ENCODE data around the gene GPANK1. TPM values are rescaled to one million over a fixed set of nuclear protein-coding genes. Genes with fewer than 3 reads are reported as not detected.

The GPANK1 gene
- total and polyA plus RNA-seq, 2 of the 13 experiments (the other 11 are each of a cell fraction or from before 2014, with no cell fraction given), result 15.4 to 22.8 TPM

DNA sequence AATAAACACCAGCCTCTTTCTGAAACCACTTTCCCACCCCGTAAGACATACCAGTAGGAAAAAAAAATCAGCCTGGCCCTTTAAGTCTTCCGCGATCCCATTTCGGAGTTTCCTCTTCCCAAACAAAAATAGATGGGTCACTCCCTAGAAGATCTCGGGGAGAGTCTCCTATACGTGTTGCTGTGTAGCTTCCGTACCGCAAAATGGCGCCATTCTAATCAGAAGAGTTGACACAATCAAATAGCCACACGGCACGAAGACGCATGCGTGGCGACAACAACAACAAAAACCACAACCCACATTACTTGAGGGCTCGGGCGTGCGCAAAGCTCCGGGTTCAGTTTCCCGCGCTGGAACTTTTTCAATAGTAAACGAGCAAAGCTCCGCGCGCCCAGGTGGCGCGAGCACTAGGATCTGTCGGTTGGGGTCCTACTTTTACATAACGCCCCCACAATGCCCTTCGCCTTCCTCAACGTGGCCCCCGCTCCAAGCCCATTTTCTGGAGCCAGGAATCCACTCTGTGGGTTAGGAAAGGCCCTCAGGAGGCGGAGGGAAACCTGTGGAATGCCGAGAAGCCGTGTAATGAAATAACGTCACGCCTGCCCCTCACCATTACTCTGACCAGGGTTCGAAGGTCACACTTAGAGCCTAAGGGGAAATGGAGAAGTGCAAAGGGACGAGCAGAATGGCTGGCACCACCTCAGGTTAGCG lies at the start of gene GPANK1 (continued):
- TF ChIP-seq ZBTB8A (CRISPR knock-in tag; IDR thresholded peaks at IDR 0.05; ENCODE audit: borderline replicate concordance, low read depth), result no peak
- peak; percentile 25; the same call in 1 of the 2 replicates for TF ChIP-seq MAFF (IDR thresholded peaks at IDR 0.05; ENCODE audit: low read depth, low read length)
- TF ChIP-seq ZNF761 (CRISPR knock-in tag; conservative IDR thresholded peaks at IDR 0.05), result no peak; the same call in 1 of the 2 replicates
- TF ChIP-seq ISX (CRISPR knock-in tag; conservative IDR thresholded peaks at IDR 0.05), result no peak
- no peak for TF ChIP-seq RAD51 (IDR thresholded peaks at IDR 0.05; ENCODE audit: borderline replicate concordance)
- TF ChIP-seq SOX13 (IDR thresholded peaks at IDR 0.05), result no peak
- TF ChIP-seq SOX13 (CRISPR knock-in tag; conservative IDR thresholded peaks at IDR 0.05 in 1 of 2, IDR thresholded peaks at IDR 0.05 in 1 of 2), result peak in 1 of 2 experiments; percentile 14; a peak in 2 of 4 replicates
- 0 out of 2 replicates have a peak, but pooled peaks have one; percentile 0 for TF ChIP-seq SP2 (CRISPR knock-in tag; IDR thresholded peaks at IDR 0.05)
- no peak for TF ChIP-seq ZNF484 (CRISPR knock-in tag; IDR thresholded peaks at IDR 0.05; ENCODE audit: borderline replicate concordance, low read depth)
- TF ChIP-seq KDM1A (CRISPR knock-in tag; IDR thresholded peaks at IDR 0.05), result no peak
- TF ChIP-seq, protein P1, sequence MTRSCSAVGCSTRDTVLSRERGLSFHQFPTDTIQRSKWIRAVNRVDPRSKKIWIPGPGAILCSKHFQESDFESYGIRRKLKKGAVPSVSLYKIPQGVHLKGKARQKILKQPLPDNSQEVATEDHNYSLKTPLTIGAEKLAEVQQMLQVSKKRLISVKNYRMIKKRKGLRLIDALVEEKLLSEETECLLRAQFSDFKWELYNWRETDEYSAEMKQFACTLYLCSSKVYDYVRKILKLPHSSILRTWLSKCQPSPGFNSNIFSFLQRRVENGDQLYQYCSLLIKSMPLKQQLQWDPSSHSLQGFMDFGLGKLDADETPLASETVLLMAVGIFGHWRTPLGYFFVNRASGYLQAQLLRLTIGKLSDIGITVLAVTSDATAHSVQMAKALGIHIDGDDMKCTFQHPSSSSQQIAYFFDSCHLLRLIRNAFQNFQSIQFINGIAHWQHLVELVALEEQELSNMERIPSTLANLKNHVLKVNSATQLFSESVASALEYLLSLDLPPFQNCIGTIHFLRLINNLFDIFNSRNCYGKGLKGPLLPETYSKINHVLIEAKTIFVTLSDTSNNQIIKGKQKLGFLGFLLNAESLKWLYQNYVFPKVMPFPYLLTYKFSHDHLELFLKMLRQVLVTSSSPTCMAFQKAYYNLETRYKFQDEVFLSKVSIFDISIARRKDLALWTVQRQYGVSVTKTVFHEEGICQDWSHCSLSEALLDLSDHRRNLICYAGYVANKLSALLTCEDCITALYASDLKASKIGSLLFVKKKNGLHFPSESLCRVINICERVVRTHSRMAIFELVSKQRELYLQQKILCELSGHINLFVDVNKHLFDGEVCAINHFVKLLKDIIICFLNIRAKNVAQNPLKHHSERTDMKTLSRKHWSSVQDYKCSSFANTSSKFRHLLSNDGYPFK (CRISPR knock-in tag; IDR thresholded peaks at IDR 0.05; ENCODE audit: borderline replicate concordance), result peak; percentile 57; the same call in 1 of the 2 replicates
- TF ChIP-seq, protein P2, sequence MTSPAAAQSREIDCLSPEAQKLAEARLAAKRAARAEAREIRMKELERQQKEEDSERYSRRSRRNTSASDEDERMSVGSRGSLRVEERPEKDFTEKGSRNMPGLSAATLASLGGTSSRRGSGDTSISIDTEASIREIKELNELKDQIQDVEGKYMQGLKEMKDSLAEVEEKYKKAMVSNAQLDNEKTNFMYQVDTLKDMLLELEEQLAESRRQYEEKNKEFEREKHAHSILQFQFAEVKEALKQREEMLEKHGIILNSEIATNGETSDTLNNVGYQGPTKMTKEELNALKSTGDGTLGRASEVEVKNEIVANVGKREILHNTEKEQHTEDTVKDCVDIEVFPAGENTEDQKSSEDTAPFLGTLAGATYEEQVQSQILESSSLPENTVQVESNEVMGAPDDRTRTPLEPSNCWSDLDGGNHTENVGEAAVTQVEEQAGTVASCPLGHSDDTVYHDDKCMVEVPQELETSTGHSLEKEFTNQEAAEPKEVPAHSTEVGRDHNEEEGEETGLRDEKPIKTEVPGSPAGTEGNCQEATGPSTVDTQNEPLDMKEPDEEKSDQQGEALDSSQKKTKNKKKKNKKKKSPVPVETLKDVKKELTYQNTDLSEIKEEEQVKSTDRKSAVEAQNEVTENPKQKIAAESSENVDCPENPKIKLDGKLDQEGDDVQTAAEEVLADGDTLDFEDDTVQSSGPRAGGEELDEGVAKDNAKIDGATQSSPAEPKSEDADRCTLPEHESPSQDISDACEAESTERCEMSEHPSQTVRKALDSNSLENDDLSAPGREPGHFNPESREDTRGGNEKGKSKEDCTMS (CRISPR knock-in tag; conservative IDR thresholded peaks at IDR 0.05), result no peak
- no peak for TF ChIP-seq ZNF629 (CRISPR knock-in tag; conservative IDR thresholded peaks at IDR 0.05)
- TF ChIP-seq, protein P3, sequence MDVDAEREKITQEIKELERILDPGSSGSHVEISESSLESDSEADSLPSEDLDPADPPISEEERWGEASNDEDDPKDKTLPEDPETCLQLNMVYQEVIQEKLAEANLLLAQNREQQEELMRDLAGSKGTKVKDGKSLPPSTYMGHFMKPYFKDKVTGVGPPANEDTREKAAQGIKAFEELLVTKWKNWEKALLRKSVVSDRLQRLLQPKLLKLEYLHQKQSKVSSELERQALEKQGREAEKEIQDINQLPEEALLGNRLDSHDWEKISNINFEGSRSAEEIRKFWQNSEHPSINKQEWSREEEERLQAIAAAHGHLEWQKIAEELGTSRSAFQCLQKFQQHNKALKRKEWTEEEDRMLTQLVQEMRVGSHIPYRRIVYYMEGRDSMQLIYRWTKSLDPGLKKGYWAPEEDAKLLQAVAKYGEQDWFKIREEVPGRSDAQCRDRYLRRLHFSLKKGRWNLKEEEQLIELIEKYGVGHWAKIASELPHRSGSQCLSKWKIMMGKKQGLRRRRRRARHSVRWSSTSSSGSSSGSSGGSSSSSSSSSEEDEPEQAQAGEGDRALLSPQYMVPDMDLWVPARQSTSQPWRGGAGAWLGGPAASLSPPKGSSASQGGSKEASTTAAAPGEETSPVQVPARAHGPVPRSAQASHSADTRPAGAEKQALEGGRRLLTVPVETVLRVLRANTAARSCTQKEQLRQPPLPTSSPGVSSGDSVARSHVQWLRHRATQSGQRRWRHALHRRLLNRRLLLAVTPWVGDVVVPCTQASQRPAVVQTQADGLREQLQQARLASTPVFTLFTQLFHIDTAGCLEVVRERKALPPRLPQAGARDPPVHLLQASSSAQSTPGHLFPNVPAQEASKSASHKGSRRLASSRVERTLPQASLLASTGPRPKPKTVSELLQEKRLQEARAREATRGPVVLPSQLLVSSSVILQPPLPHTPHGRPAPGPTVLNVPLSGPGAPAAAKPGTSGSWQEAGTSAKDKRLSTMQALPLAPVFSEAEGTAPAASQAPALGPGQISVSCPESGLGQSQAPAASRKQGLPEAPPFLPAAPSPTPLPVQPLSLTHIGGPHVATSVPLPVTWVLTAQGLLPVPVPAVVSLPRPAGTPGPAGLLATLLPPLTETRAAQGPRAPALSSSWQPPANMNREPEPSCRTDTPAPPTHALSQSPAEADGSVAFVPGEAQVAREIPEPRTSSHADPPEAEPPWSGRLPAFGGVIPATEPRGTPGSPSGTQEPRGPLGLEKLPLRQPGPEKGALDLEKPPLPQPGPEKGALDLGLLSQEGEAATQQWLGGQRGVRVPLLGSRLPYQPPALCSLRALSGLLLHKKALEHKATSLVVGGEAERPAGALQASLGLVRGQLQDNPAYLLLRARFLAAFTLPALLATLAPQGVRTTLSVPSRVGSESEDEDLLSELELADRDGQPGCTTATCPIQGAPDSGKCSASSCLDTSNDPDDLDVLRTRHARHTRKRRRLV (CRISPR knock-in tag; IDR thresholded peaks at IDR 0.05), result peak; percentile 99
- TF ChIP-seq CCDC6 (CRISPR knock-in tag; IDR thresholded peaks at IDR 0.05), result peak; percentile 60; the same call in 1 of the 2 replicates
- TF ChIP-seq ZNF367 (CRISPR knock-in tag; IDR thresholded peaks at IDR 0.05; ENCODE audit: borderline replicate concordance), result no peak
- no peak for TF ChIP-seq PHB2 (IDR thresholded peaks at IDR 0.05; ENCODE audit: partially characterized antibody)
- peak; percentile 49; the same call in 1 of the 2 replicates for TF ChIP-seq MEF2D (CRISPR knock-in tag; IDR thresholded peaks at IDR 0.05)
- peak; percentile 73; the same call in 1 of the 2 replicates for TF ChIP-seq ATF1 (CRISPR knock-in tag; IDR thresholded peaks at IDR 0.05)
- TF ChIP-seq MTA1 (CRISPR knock-in tag; IDR thresholded peaks at IDR 0.05; ENCODE audit: borderline replicate concordance), result no peak; the same call in 1 of the 2 replicates

Data from HepG2 (cell line).